NCI-H128 (cell line): ENCODE measurements around the gene TXNDC11.

Source experiments
- DNase-seq: peaks from one replicate; lab custom pipeline; 2025; ENCODE audit not compliant: unreplicated experiment; lab: John Stamatoyannopoulos, UW

Gene TXNDC11

GRCh38 chr16:11691771-11692170 is 50.9 kb downstream of the TXNDC11 start:
- no peak for DNase-seq

GRCh38 chr16:11691235-11691634 is 51.4 kb downstream of the TXNDC11 start:
- no peak for DNase-seq

GRCh38 chr16:11689031-11689840 is 53.4 kb downstream of the TXNDC11 start:
- DNase-seq, result no peak

GRCh38 chr16:11688520-11688886 is 54.2 kb downstream of the TXNDC11 start:
- DNase-seq, result no peak

GRCh38 chr16:11687601-11688519 is 54.8 kb downstream of the TXNDC11 start:
- DNase-seq, result no peak

- DNase-seq, result no peak
Measured at GRCh38 chr16:11686713-11687380, 55.8 kb downstream of the TXNDC11 start.

GRCh38 chr16:11685844-11686618 is 56.6 kb downstream of the TXNDC11 start:
- DNase-seq, result no peak

GRCh38 chr16:11684231-11685025 is 58.2 kb downstream of the TXNDC11 start:
- DNase-seq, result no peak

GRCh38 chr16:11683145-11683544 is 59.5 kb downstream of the TXNDC11 start:
- no peak for DNase-seq

- no peak for DNase-seq
Measured at GRCh38 chr16:11682655-11683096, 60.0 kb downstream of the TXNDC11 start.

- no peak for DNase-seq
Measured at GRCh38 chr16:11681976-11682654, 60.5 kb downstream of the TXNDC11 start.

- no peak for DNase-seq
Measured at GRCh38 chr16:11681556-11681955, 61.1 kb downstream of the TXNDC11 start.

GRCh38 chr16:11679941-11680911 is 62.4 kb downstream of the TXNDC11 start:
- no peak for DNase-seq

GRCh38 chr16:11679250-11679649 is 63.4 kb downstream of the TXNDC11 start:
- no peak for DNase-seq

GRCh38 chr16:11677959-11678881 is 64.4 kb downstream of the TXNDC11 start:
- no peak for DNase-seq

- no peak for DNase-seq
Measured at GRCh38 chr16:11677451-11677951, 65.2 kb downstream of the TXNDC11 start.

- no peak for DNase-seq
Measured at GRCh38 chr16:11676799-11677198, 65.9 kb downstream of the TXNDC11 start.
